Hepatocyte (in vitro differentiated cells): ENCODE data around the gene SIPA1. TPM values are rescaled to one million over a fixed set of nuclear protein-coding genes. Genes with fewer than 3 reads are reported as not detected.

ENCODE experiments used
- DNase-seq: peaks from one replicate; pipeline ENCODE4 v3.0.0-alpha.2; 2016; ENCODE audit warnings: low spot score
- H2AFZ ChIP-seq: fragments of 200-600 bp; sonication (generic); 2 replicates; pipeline ENCODE4 v1.6.0; 2016; ENCODE audit warnings: antibody characterized with exemption, mild to moderate bottlenecking
- H3K27ac ChIP-seq: fragments of 200-600 bp; sonication (generic); 2 replicates; pipeline ENCODE4 v1.5.1; 2016; ENCODE audit warnings: mild to moderate bottlenecking
- H3K27me3 ChIP-seq: fragments of 200-600 bp; sonication (generic); 2 replicates; pipeline ENCODE4 v1.6.1; 2016
- H3K36me3 ChIP-seq: fragments of 200-600 bp; sonication (generic); replicated peaks from 2 replicates; pipeline ENCODE4 v1.5.1; 2016; ENCODE audit warnings: low read depth; ENCODE audit not compliant: insufficient read depth
- H3K4me1 ChIP-seq: fragments of 200-600 bp; sonication (generic); 2 replicates; pipeline ENCODE4 v1.5.1; 2016; ENCODE audit warnings: mild to moderate bottlenecking, moderate library complexity; ENCODE audit not compliant: insufficient read depth
- H3K4me2 ChIP-seq: fragments of 200-600 bp; sonication (generic); 2 replicates; pipeline ENCODE4 v1.6.0; 2016
- H3K4me3 ChIP-seq: fragments of 200-600 bp; sonication (generic); 2 replicates; pipeline ENCODE4 v1.5.1; 2016; ENCODE audit warnings: mild to moderate bottlenecking
- H3K79me2 ChIP-seq: fragments of 200-600 bp; sonication (generic); 2 replicates; pipeline ENCODE4 v1.6.0; 2017; ENCODE audit warnings: mild to moderate bottlenecking
- H3K9me2 ChIP-seq: fragments of 200-600 bp; sonication (generic); replicated peaks from 2 replicates; pipeline ENCODE4 v1.6.0; 2017; ENCODE audit warnings: mild to moderate bottlenecking; ENCODE audit not compliant: insufficient read depth
- H3K9me3 ChIP-seq: fragments of 200-600 bp; sonication (generic); 2 replicates; pipeline ENCODE4 v1.5.1; 2016; ENCODE audit warnings: low read depth, mild to moderate bottlenecking
- H4K20me1 ChIP-seq: fragments of 200-600 bp; sonication (generic); 2 replicates; pipeline ENCODE4 v1.6.0; 2016; ENCODE audit warnings: mild to moderate bottlenecking; ENCODE audit not compliant: insufficient read depth, poor library complexity, severe bottlenecking
- CTCF ChIP-seq: fragments of 200-600 bp; sonication (generic); IDR thresholded peaks from 2 replicates; pipeline ENCODE4 v1.5.1; 2016; ENCODE audit warnings: antibody characterized with exemption, mild to moderate bottlenecking; ENCODE audit not compliant: poor library complexity
- EZH2 ChIP-seq: fragments of 200-600 bp; sonication (generic); IDR thresholded peaks from 2 replicates; pipeline ENCODE4 v1.6.1; 2016; ENCODE audit warnings: antibody characterized with exemption, mild to moderate bottlenecking, borderline replicate concordance
- EZH2phosphoT487 ChIP-seq: fragments of 200-600 bp; sonication (generic); IDR thresholded peaks from one replicate; pipeline ENCODE4 v1.6.1; 2018; ENCODE audit warnings: antibody characterized with exemption, mild to moderate bottlenecking, low read depth, moderate library complexity; ENCODE audit not compliant: unreplicated experiment, severe bottlenecking
- WGBS: methylation state at CpG from one replicate; pipeline ENCODE4 v1.1.6; 2016; ENCODE audit warnings: low lambda C conversion rate; ENCODE audit errors: missing lambda C conversion rate; 5-methylcytosine and 5-hydroxymethylcytosine counted together
- polyA plus RNA-seq: library from polyadenylated mRNA; unstranded; fragments of >200 nt; fragmentation: Nextera tagmentation; extraction: Ambion mirVana; gene quantifications from 2 replicates; pipeline ENCODE4 v1.2.1, GENCODE V29; 2016
- total RNA-seq: library from RNA; depleted of rRNA; stranded (reverse); fragments of >200 nt; gene quantifications from 2 replicates; pipeline ENCODE4 v1.2.3, GENCODE V29; 2014

Gene SIPA1
- total and polyA plus RNA-seq, 2 experiments from 2014 or later, result 15.6 to 42.9 TPM

DNA sequence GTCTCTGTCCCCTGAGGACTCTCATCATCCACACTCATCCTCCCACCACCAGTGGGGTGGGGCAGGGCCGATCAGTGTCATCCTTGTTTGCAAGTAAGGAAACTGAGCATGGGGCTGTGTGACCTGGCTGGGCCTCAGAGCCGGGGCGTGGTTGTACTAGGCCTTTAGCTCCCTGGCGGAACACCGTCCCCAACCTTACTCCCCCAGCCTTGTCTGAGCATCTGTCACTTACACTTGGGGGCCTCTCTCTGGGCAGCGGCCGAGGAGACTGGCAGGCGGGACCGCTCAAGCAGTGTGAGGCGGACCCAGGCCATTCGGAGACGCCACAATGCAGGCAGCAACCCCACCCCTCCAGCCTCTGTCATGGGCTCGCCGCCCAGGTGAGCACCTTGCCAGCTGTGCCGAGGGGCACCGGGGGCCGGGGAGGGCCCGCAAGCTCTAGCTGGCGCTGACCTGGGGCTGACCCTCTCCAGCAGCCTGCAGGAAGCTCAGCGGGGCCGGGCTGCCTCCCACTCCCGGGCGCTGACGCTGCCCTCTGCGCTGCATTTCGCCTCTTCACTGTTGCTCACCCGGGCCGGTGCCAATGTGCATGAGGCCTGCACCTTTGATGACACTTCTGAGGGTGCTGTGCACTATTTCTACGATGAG is 18.5 kb upstream of the SIPA1 start:
- Histone ChIP-seq H4K20me1 (peaks cover 6% of the 10 kb centered on the region), H3K9me3 (no peaks in the 10 kb centered on the region), H3K9me2 (no peaks in the 10 kb centered on the region), H3K4me1 (peaks cover 7% of the 10 kb centered on the region), H2AFZ (no peak overlapping the region), H3K27me3 (no peaks in the 10 kb centered on the region), H3K4me3 (no peak overlapping the region), H3K27ac (no peak overlapping the region), H3K79me2 (peaks cover 31% of the 10 kb centered on the region), H3K4me2 (no peak overlapping the region), H3K36me3 (no peaks in the 10 kb centered on the region)
- TF ChIP-seq EZH2phosphoT487 (no peak), CTCF (no peak), EZH2 (no peak)
- DNase-seq, result no peak
- WGBS, result 98% methylated on average over 25 of the region's 29 CpGs

GRCh38 chr11:65620666-65621065 is 17.2 kb upstream of the SIPA1 start:
- no peak overlapping the region for H2AFZ ChIP-seq
- H3K79me2 ChIP-seq, result peaks cover 28% of the 10 kb centered on the region
- no peaks in the 10 kb centered on the region for H3K27me3 ChIP-seq
- H4K20me1 ChIP-seq, result peaks cover 6% of the 10 kb centered on the region
- no peaks in the 10 kb centered on the region for H3K9me2 ChIP-seq
- H3K27ac ChIP-seq, result no peak overlapping the region
- H3K36me3 ChIP-seq, result no peaks in the 10 kb centered on the region
- no peak overlapping the region for H3K4me2 ChIP-seq
- H3K4me1 ChIP-seq, result peaks cover 7% of the 10 kb centered on the region
- no peak for TF ChIP-seq CTCF
- TF ChIP-seq EZH2, result no peak
- no peak for TF ChIP-seq EZH2phosphoT487
- no peak overlapping the region for H3K4me3 ChIP-seq
- DNase-seq, result no peak
- H3K9me3 ChIP-seq, result no peaks in the 10 kb centered on the region
- 98% methylated on average over 18 of the region's 19 CpGs for WGBS

DNA sequence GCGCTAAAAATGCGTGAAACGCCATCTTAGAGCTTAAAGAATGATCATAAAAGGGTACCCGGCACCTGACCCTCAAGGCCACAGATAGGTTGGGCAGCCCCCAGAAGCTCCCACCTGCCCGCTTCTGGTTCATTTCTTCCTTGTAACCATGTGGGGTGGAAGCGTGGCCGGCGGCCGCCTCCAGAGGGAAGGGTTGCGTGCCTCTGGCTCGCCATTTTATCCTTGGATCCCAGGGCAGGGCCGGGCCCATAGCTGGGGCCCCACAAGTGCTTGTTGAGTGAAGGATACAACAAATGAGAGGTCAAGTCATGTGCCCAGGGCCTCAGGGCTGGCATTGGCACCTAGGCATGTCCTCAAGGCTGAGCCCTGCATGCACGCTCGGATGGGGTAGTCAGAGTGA is 16.4 kb upstream of the SIPA1 start:
- no peak overlapping the region for H3K27ac ChIP-seq
- no peaks in the 10 kb centered on the region for H3K9me3 ChIP-seq
- WGBS, result 96% methylated on average over 14 of the region's 14 CpGs
- peaks cover 5% of the 10 kb centered on the region for H3K4me1 ChIP-seq
- H3K4me2 ChIP-seq, result no peak overlapping the region
- no peak for DNase-seq
- peaks cover 23% of the 10 kb centered on the region for H3K79me2 ChIP-seq
- no peak overlapping the region for H2AFZ ChIP-seq
- H4K20me1 ChIP-seq, result peaks cover 6% of the 10 kb centered on the region
- no peaks in the 10 kb centered on the region for H3K27me3 ChIP-seq
- no peak for TF ChIP-seq EZH2phosphoT487
- no peak for TF ChIP-seq CTCF
- TF ChIP-seq EZH2, result no peak
- H3K36me3 ChIP-seq, result no peaks in the 10 kb centered on the region
- no peak overlapping the region for H3K4me3 ChIP-seq
- H3K9me2 ChIP-seq, result no peaks in the 10 kb centered on the region
